ENCODE measurements around the gene FAM117A.
"Not testable (repeated sequence)": the region's sequence is repeated elsewhere in the genome, so short reads cannot be mapped to it uniquely, and the experiment has no call there.

The FAM117A gene

GRCh38 chr17:49676276-49676868 lies 87.6 kb downstream of the FAM117A start:
- no peak for DNase-seq

- DNase-seq = no peak
These were observed 89.4 kb downstream of the FAM117A start for GRCh38 chr17:49674507-49674906.

- not testable (repeated sequence) for DNase-seq
These were observed 90.3 kb downstream of the FAM117A start for GRCh38 chr17:49673679-49674078.

GRCh38 chr17:49670641-49671040 lies 93.3 kb downstream of the FAM117A start:
- DNase-seq = no peak

- DNase-seq = no peak
These were observed 93.9 kb downstream of the FAM117A start for GRCh38 chr17:49670002-49670401.

GRCh38 chr17:49667854-49668253 lies 96.1 kb downstream of the FAM117A start:
- DNase-seq = no peak

GRCh38 chr17:49664706-49665211 lies 99.2 kb downstream of the FAM117A start:
- DNase-seq = no peak
